ENCODE measurements around the gene PHPT1. TPM values are rescaled to one million over a fixed set of nuclear protein-coding genes. Genes with fewer than 3 reads are reported as not detected.
"Not testable (repeated sequence)": the region's sequence is repeated elsewhere in the genome, so short reads cannot be mapped to it uniquely, and the experiment has no call there.

PHPT1 gene
- total RNA-seq, 1 donor: 36.9 TPM

- no peak for DNase-seq (ENCODE audit: low read depth in 2 of 3, low spot score in 2 of 3)
Observed at GRCh38 chr9:136821826-136822544, 27.2 kb upstream of the PHPT1 start.

- DNase-seq (ENCODE audit: low read depth in 2 of 3, low spot score in 2 of 3): no peak
Observed at GRCh38 chr9:136823136-136824046, 25.8 kb upstream of the PHPT1 start.

- no peak for DNase-seq (ENCODE audit: low read depth in 2 of 3, low spot score in 2 of 3)
Observed at GRCh38 chr9:136824496-136825225, 24.5 kb upstream of the PHPT1 start.

- no peak for DNase-seq (ENCODE audit: low read depth in 2 of 3, low spot score in 2 of 3)
Observed at GRCh38 chr9:136825295-136826187, 23.7 kb upstream of the PHPT1 start.

- no peak for DNase-seq (ENCODE audit: low read depth in 2 of 3, low spot score in 2 of 3)
Observed at GRCh38 chr9:136826188-136826541, 23.0 kb upstream of the PHPT1 start.

GRCh38 chr9:136826703-136827582 is 22.3 kb upstream of the PHPT1 start:
- no peak for DNase-seq (ENCODE audit: low read depth in 2 of 3, low spot score in 2 of 3)

- DNase-seq (ENCODE audit: low read depth in 2 of 3, low spot score in 2 of 3): no peak
Observed at GRCh38 chr9:136827794-136828473, 21.3 kb upstream of the PHPT1 start.

GRCh38 chr9:136828474-136829140 is 20.6 kb upstream of the PHPT1 start:
- DNase-seq (ENCODE audit: low read depth in 2 of 3, low spot score in 2 of 3): no peak

- DNase-seq (ENCODE audit: low read depth in 2 of 3, low spot score in 2 of 3): no peak
Observed at GRCh38 chr9:136829412-136829811, 19.8 kb upstream of the PHPT1 start.

GRCh38 chr9:136829981-136830885 is 19.0 kb upstream of the PHPT1 start:
- DNase-seq (ENCODE audit: low read depth in 2 of 3, low spot score in 2 of 3): no peak

GRCh38 chr9:136831002-136831719 is 18.0 kb upstream of the PHPT1 start:
- no peak for DNase-seq (ENCODE audit: low read depth in 2 of 3, low spot score in 2 of 3)

- no peak for DNase-seq (ENCODE audit: low read depth in 2 of 3, low spot score in 2 of 3)
Observed at GRCh38 chr9:136831720-136832104, 17.5 kb upstream of the PHPT1 start.

- DNase-seq (ENCODE audit: low read depth in 2 of 3, low spot score in 2 of 3): no peak
Observed at GRCh38 chr9:136832581-136832980, 16.6 kb upstream of the PHPT1 start.

- not testable (repeated sequence) for DNase-seq (ENCODE audit: low read depth in 2 of 3, low spot score in 2 of 3)
Observed at GRCh38 chr9:136833381-136834048, 15.7 kb upstream of the PHPT1 start.

- no peak for DNase-seq (ENCODE audit: low read depth in 2 of 3, low spot score in 2 of 3)
Observed at GRCh38 chr9:136835162-136835931, 13.9 kb upstream of the PHPT1 start.

Data from hematopoietic multipotent progenitor cell (in vitro differentiated cells).